ENCODE measurements around the gene AVPR2. TPM values are rescaled to one million over a fixed set of nuclear protein-coding genes. Genes with fewer than 3 reads are reported as not detected.
A peak's percentile ranks its signal among the peaks of the same experiment; 100 is the strongest.

The AVPR2 gene
- total RNA-seq, 4 donors from 2014 or later: 1.2 to 7.6 (median 4.5) TPM

DNA sequence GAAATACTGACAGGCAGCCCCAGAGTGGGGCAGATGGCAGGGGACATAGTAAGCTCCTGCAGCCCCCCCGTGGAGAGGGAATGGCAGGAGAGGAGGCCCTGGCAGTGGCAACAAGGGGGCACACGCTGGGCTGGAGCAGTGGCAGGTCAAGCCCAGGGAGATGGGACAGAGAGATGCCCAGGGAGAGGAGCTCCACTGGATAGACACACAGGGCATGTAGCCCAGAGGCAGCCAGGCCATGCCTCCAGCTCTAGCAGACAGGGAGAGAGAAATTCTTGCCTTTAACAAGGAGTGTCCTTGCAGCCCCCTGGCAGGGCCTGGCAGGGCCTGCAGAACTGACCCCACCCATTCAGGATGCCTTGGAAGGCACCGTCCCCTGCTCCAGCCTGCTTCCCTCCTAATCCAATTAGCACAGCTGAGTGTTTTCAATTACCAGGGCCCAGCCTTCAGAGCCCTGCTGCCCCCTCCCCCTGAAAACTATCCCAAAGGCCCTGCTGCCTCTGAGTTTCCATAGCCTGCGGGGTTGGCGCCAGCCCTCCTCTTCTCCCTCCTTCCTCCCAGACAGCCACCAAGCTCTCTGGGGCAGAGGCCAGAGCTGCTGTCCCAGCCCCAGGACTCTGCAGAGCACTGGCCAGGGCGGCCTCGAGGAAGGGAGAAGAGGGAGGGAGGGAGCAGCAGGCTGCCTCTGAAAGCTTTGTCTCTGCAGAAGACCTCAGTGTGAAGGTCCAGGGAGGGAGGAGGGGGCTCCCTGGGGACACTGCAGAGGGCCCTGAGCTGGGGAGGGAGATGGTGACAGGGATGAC lies 31.0 kb upstream of the AVPR2 start:
- no peak for TF ChIP-seq EP300 (IDR thresholded peaks at IDR 0.05)
- TF ChIP-seq, protein P1, sequence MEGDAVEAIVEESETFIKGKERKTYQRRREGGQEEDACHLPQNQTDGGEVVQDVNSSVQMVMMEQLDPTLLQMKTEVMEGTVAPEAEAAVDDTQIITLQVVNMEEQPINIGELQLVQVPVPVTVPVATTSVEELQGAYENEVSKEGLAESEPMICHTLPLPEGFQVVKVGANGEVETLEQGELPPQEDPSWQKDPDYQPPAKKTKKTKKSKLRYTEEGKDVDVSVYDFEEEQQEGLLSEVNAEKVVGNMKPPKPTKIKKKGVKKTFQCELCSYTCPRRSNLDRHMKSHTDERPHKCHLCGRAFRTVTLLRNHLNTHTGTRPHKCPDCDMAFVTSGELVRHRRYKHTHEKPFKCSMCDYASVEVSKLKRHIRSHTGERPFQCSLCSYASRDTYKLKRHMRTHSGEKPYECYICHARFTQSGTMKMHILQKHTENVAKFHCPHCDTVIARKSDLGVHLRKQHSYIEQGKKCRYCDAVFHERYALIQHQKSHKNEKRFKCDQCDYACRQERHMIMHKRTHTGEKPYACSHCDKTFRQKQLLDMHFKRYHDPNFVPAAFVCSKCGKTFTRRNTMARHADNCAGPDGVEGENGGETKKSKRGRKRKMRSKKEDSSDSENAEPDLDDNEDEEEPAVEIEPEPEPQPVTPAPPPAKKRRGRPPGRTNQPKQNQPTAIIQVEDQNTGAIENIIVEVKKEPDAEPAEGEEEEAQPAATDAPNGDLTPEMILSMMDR (IDR thresholded peaks at IDR 0.05): no peak
- TF ChIP-seq POLR2A (IDR thresholded peaks at IDR 0.05; ENCODE audit: low read depth): no peak
- TF ChIP-seq POLR2AphosphoS5 (IDR thresholded peaks at IDR 0.05): no peak
- no peak overlapping the region for H3K4me3 ChIP-seq
- peaks cover 0 to 40% (median 4%) of the 10 kb centered on the region in 4 donors for H3K27me3 ChIP-seq
- no peak for DNase-seq (ENCODE audit: extremely low spot score)
- H3K36me3 ChIP-seq: no peaks in the 10 kb centered on the region
- no peaks in the 10 kb centered on the region for H3K4me1 ChIP-seq
- H3K27ac ChIP-seq (replicated peaks in 1 of 4): no peak overlapping the region
- WGBS: 53% methylated on average over 7 of the region's 7 CpGs
- intact Hi-C loops (cut with DNase I): no loop called here
- no peaks in the 10 kb centered on the region for H3K9me3 ChIP-seq

DNA sequence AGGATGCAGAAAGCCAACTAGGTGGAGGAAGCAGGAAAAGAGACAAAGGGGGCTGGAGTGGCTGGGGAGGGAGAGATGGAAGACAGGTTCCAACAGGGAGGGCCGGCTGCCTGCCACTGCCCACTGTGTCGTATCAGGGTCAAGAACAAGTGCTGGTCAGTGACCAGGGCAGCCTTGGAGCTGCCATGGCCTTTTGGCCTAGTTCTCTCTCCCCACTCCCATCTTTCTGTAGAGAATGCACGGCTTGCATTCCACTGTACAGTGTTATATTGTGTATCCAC lies 30.4 kb upstream of the AVPR2 start:
- Histone ChIP-seq H3K4me3 (no peak overlapping the region), H3K27ac (replicated peaks in 1 of 4) (no peak overlapping the region), H3K27me3 (peaks cover 0 to 45% (median 4%) of the 10 kb centered on the region in 4 donors), H3K36me3 (no peaks in the 10 kb centered on the region), H3K9me3 (no peaks in the 10 kb centered on the region), H3K4me1 (no peaks in the 10 kb centered on the region)
- intact Hi-C loops (cut with DNase I): no loop called here
- TF ChIP-seq POLR2AphosphoS5 (IDR thresholded peaks at IDR 0.05) (no peak), EP300 (IDR thresholded peaks at IDR 0.05) (no peak), POLR2A (IDR thresholded peaks at IDR 0.05; ENCODE audit: low read depth) (no peak)
- TF ChIP-seq, protein P1 (IDR thresholded peaks at IDR 0.05): no peak
- no peak for DNase-seq (ENCODE audit: extremely low spot score)
- WGBS: 48% methylated on average over 3 of the region's 3 CpGs

DNA sequence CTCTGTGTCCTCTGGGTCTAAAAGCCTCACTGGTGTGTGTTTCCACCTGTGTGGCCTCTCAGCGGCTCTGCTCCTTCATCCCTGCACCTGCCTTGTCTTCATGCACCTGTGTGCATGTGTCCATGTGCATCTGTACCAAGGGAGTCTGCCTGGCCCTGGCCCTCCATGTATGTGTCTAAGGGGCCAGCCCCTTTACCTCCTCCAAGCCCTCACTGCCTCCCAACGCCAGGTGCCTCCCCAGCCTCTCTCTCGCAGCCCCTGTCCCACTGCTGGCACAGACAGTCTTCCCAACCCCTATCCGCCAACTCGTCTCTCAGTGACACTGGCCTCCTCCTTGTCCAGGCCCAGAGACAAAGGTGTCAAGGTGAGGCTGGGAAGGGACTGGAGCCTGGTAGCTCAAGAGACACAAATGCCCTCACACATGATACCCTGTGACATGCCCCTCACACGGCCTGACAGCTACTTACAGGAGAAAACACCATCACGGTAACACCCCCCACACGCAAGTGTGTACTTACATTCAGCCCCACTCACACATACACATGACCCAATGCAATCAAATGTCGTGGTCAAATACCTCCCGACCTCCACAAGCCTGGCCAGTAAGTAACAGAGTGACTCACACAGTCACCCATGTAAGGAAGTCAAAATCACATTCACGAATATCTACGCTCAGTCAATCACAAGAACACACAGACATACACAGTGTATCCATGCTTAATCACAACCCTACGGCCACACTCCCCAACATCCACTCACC lies 29.9 kb upstream of the AVPR2 start:
- DNase-seq (ENCODE audit: extremely low spot score): no peak
- Histone ChIP-seq H3K36me3 (no peaks in the 10 kb centered on the region), H3K4me1 (no peaks in the 10 kb centered on the region), H3K9me3 (no peaks in the 10 kb centered on the region), H3K4me3 (no peak overlapping the region), H3K27me3 (peaks cover 0 to 50% (median 6%) of the 10 kb centered on the region in 4 donors), H3K27ac (replicated peaks in 1 of 4) (no peak overlapping the region)
- TF ChIP-seq, protein P1 (IDR thresholded peaks at IDR 0.05): no peak
- no peak for TF ChIP-seq POLR2A (IDR thresholded peaks at IDR 0.05; ENCODE audit: low read depth)
- TF ChIP-seq EP300 (IDR thresholded peaks at IDR 0.05): no peak
- no peak for TF ChIP-seq POLR2AphosphoS5 (IDR thresholded peaks at IDR 0.05)
- intact Hi-C loops (cut with DNase I): no loop called here
- WGBS: 79% methylated on average over 13 of the region's 13 CpGs

DNA sequence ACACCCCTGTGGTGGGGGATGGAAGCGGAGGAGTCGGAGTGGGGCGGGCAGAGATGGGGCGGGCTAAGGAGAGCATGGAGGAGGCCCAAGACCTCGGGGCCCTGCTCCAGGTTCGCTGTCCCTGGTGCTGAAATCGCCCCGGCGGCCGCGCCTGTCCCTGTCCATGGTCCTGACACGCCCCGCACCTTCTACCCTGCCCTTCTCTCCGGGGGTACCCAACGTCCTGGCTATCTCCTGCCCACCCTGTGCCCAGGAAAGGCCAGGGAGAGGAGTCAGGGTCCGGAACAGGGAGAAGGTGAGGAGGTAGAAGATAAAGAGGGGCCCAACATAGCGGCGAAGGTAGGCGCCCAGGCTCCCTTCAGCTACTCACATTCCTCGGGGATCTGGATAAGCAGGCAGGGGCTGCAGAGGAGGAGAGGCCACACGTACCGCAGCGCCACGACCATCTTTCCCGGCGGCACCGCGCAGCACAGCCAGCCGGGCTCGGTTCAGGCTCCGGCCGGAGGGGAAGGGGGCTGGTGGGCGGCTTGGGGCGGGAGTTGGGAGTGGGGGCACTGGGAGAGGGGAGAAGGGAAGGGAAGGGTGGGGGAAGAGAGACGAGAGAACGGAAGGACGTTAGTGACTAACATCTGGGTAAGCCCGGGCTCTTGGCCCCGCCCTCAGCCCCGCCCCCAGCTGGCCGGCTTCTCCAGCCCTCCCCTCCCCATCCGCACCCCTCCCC lies 28.9 kb upstream of the AVPR2 start:
- no peak overlapping the region for H3K27ac ChIP-seq (replicated peaks in 1 of 4)
- TF ChIP-seq EP300 (IDR thresholded peaks at IDR 0.05) (no peak), POLR2AphosphoS5 (IDR thresholded peaks at IDR 0.05) (peak in 1 of 2 donors; percentile 29)
- no peaks in the 10 kb centered on the region for H3K36me3 ChIP-seq
- intact Hi-C loops (cut with DNase I): no loop called here
- no peaks in the 10 kb centered on the region for H3K4me1 ChIP-seq
- H3K4me3 ChIP-seq: no peak overlapping the region
- H3K9me3 ChIP-seq: no peaks in the 10 kb centered on the region
- 12% methylated on average over 37 of the region's 42 CpGs for WGBS
- peaks cover 0 to 56% (median 7%) of the 10 kb centered on the region in 4 donors for H3K27me3 ChIP-seq
- no peak for DNase-seq (ENCODE audit: extremely low spot score)

DNA sequence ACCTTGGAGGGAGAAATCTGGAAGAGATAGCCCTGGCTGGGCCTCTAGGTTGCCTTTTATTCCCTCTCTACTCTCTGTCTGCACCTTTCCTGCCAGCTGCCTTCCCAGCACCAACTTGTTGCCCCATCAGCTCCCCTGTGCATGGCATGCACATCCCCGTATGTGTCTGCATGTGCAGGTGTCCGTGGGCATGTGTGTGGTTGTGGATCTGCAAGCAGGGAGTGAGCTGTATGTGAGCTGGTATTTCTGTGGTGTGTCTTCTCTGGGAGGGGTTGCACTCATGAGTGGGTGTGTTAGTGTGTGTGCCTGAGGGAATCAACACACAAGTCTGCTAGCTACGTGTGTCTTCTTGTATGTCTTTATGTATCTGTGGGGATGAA lies 28.4 kb upstream of the AVPR2 start:
- DNase-seq (ENCODE audit: extremely low spot score): no peak
- Histone ChIP-seq H3K9me3 (no peaks in the 10 kb centered on the region), H3K4me3 (no peak overlapping the region), H3K27ac (replicated peaks in 1 of 4) (no peak overlapping the region), H3K4me1 (no peaks in the 10 kb centered on the region), H3K36me3 (no peaks in the 10 kb centered on the region), H3K27me3 (peaks cover 0 to 56% (median 7%) of the 10 kb centered on the region in 4 donors)
- TF ChIP-seq, protein P1 (IDR thresholded peaks at IDR 0.05): no peak
- no peak for TF ChIP-seq POLR2A (IDR thresholded peaks at IDR 0.05; ENCODE audit: low read depth)
- TF ChIP-seq EP300 (IDR thresholded peaks at IDR 0.05): no peak
- 69% methylated on average over 3 of the region's 3 CpGs for WGBS
- intact Hi-C loops (cut with DNase I): no loop called here

Measured in esophagus muscularis mucosa (tissue), 4 donors.